CD4-positive, alpha-beta T cell treated with Interleukin-6 for 4 hours (primary cell): ENCODE measurements around the gene TMEM184B.
A peak's percentile ranks its signal among the peaks of the same experiment; 100 is the strongest.

Experiments
- DNase-seq: peaks from one replicate; pipeline ENCODE4 v3.0.0-alpha.2; 2020; ENCODE audit warnings: mixed read lengths

The TMEM184B gene

GRCh38 chr22:38271927-38272372 is 860 bp downstream of the TMEM184B start:
- DNase-seq, result no peak

- no peak for DNase-seq
Observed at GRCh38 chr22:38271101-38271500, 1.7 kb downstream of the TMEM184B start.

- DNase-seq, result no peak
Observed at GRCh38 chr22:38270091-38270992, 2.5 kb downstream of the TMEM184B start.

GRCh38 chr22:38269466-38269865 is 3.3 kb downstream of the TMEM184B start:
- DNase-seq, result no peak

GRCh38 chr22:38267086-38267485 is 5.7 kb downstream of the TMEM184B start:
- peak; percentile 58 for DNase-seq

- DNase-seq, result no peak
Observed at GRCh38 chr22:38266120-38266519, 6.7 kb downstream of the TMEM184B start.

DNA sequence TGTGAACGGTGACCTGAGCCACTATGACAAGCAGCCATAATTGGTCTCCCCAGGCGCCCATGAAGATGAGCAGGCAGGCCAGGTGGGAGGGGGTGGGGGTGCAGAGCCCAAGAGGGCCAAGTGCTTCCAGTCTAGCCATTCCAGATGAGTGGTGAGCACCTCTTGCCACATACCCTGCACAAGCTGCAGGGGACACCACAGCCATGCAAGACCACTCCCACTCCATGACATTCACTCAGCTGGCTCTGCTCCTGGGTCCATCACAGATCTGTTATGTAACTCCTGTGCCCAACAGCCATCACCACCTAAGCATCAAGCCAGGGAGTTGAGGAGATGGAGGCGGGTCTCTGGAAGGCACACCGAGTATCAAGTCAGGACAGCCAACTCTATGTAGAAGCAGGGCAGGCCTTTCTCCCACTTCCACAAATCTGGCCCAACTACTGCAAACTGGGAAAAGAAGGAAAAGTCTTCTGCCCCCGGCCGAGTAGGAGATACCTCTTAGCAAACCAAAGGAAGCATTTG is 8.4 kb downstream of the TMEM184B start:
- no peak for DNase-seq

DNA sequence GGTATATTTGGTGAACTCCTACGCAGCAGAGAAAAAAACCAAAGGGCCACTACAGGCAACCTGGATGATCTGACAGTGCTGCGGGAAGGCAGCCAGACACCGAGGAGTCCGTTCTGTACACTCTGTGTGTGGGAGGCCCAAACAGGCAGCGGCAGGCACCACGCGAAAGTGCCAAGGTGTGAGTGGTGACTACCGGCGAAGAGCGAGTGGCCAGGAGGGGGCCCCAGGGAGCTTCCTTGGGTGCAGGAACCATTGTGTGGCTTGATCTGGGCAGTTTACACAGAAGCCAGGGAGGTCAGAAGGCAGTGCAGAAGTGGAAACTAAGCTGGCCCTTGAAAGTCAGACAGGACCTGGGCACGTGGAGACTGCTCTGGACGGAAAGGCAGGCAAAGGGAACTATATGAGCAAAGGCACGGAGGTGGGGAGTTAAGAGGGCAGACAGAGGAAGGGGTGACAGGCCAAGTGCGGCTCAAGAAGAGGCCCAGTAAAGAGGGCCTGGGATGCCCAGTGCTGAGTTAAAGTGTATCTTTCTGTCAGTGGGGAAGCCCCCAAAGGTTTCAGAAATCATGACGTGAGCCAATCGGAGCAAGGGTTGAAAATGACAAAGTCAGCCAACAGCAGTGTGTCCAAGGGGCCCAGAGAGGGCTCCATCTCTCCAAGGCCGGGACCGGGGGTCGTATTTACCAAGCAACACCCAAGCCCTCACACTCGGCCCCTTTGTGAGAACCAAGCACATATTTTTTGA is 10.6 kb downstream of the TMEM184B start:
- DNase-seq, result peak; percentile 49

- DNase-seq, result no peak
Observed at GRCh38 chr22:38260761-38261681, 11.8 kb downstream of the TMEM184B start.

DNA sequence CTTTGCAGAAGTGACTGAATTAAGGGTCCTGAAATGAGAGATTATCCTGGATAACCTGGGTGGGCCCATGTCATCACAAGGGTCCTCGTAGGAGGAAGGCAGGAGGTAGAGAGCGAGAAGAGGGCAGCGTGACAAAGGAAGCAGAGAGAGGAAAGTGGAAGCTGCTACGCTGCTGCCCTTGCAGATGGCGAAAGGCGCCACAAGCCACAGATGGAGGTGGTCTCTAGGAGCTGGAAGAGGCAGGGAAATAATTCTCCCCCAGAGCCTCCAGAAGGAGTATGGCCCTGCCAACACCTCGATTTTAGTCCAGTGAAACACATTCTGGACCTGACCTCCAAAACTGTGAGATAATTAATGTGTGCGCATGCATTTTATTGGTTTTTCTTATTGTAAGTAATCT is 13.4 kb downstream of the TMEM184B start:
- no peak for DNase-seq

GRCh38 chr22:38258895-38259294 is 13.9 kb downstream of the TMEM184B start:
- DNase-seq, result no peak

DNA sequence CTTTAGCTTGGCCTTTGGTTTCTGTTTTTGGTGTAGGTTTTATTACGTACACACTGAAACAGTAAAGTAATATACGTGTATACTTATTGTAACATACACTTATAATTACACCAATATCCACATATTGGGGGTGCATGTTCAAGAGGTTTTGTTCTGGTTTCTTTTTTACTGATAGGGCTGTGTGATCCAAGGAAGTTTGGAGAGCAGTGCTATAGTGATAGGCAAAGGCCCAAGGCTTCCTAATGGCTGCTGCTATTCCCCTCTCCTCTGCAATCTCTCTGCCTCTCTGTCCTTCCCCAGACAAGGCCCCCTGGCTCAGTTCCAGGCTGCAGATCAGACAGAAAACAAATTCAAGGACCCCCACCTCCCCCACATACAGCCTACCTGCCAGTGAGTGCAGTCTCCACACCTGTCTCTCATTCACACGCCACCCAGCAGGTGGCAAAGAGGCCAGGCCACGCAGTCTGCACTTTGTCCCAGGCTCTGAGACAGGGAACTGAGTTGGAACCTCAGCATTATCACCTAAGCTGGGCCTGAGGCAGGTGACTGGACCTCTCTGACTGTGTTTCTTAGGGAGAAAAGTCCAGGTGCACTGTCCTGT is 15.1 kb downstream of the TMEM184B start:
- DNase-seq, result no peak

- no peak for DNase-seq
Observed at GRCh38 chr22:38257181-38257580, 15.6 kb downstream of the TMEM184B start.

DNA sequence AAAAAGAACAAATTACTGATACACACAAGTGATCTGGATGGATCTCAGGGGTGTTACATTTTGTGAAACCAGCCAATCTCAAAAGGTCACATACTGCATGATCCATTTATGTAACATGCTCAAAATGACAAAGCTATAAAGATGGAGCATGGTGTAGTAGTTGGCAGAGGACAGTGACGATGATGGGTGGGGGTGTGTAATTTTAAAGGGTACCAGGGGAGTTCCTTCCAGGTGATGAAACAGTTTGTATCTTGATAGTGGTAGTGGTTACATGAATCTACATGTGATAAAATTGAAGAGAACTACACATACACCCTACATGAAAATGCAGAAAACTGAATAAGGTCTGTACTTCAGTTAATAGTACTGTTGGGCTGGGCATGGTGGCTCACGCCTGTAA is 17.1 kb downstream of the TMEM184B start:
- no peak for DNase-seq

DNA sequence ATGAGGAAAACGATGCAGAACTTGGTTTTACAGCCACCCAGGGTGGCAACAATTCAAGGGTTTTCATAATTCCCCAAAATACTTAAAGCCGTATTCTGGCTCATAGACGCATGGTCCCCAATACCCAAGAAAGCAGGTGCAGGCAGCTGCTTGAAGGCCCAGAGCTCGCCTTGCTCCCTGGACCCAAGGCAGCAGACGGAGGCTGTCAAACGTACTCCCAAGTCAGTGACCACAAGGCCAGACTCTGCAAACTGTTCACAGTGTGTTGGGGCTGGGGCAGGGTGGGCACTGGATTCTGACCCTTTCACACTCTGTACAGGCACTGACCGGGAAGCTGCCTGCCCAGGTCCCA is 21.5 kb downstream of the TMEM184B start:
- no peak for DNase-seq

DNA sequence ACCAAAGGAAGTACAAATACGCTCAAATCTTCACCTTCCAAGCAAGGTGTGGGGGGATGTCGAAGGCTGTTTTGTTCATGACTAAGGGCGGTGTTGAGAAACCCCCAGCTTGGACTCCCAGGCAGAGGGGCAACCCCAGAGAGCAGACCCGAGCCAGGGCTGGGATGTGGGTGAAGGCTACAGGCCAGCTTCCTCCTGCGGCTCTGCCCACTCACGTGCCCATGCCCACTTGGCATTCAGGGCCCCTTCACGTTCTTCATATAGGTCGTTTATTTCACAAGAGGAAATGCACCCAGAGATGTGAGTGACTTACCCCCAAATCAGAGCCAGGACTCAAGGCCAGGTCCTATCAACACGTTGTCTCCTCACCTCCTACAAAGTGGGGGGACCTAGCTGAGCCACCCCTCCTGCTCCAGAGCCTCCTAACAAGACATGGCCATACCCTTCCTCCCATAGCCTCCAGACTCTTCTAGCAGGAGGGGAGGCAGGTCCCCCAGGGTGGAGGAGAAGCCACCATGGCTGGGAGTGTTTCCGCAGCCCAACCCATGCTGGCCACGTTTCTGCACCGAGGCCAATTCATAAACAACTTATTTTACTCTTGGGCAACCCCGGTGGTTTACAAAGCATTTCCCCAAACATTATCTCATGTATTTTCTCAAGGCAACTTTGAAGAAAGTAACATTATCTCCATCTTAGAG is 22.0 kb downstream of the TMEM184B start:
- no peak for DNase-seq

DNA sequence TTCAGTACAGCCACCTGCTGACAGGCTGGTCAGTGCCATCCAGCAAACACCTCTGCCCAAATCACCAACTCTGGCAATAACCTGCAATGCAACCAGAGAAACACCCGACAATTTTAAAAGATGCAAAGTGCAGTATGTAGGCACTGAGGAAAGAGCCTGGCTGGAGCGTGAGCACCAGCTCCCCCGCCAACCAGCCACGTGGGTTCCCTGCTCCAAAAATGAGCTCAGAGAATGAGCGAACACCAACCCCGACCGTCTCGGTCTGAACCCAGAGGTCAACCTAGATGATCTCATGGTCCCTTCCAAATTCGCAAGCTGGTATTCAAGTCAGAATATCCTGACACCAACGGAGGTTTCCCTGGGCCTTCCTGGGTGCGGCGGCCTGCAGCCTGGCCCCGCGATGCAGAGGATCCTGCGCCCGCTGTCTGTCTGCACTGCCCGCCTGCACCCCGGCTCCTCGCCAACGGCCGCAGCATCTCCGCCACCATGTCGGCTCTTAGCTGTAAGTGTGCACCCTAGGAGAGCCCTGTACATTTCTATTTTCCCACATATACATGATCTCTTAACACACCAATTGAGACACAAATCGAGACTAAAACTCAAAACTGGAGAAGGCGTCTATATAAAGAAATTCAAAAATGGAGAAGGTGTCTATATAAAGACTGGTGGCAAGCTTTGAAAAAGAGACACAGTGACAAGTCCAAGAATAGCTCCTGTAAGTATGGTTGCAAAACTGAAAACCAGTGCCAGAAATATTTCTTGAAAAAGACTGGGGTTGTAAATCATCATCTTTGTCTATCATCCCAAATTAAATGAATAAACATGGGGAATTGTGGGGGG is 22.8 kb downstream of the TMEM184B start:
- no peak for DNase-seq

DNA sequence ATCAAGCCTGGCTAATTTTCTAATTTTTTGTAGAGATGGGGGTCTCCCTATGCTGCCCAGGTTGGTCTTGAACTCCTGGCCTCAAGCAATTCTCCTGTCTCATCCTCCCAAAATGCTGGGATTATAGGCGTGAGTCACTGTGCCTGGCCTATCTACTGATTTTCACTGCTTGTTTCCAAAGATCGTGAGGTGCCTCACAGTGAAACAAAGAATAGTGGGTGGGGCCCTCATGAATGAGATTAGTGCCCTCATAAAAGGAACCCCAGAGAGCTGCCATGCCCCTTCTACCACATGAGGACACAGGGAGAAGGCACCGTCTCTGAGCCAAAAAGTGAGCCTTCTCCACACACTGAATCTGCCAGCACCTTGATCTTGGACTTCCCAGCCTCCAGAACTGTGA is 23.5 kb downstream of the TMEM184B start:
- no peak for DNase-seq

DNA sequence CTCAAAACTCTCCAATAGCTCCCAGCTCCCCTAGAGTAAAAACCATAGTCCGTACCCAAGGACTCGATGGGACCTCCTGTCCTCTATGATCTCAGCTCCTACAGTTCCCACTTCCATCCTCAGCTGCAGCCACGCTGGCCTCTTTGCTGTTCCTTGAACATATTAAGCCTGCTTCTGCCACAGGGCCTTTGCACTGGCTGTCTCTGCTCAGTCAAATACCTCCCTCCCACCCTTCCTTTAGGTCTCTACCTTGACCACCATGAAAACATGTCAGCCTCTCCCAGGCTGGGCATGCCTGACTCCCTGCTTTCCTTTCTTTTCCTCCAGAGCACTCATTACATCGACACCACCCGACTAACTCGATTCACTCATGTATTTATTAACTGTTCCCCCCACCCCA is 24.5 kb downstream of the TMEM184B start:
- DNase-seq, result no peak

GRCh38 chr22:38247713-38248112 is 25.1 kb downstream of the TMEM184B start:
- no peak for DNase-seq

- no peak for DNase-seq
Observed at GRCh38 chr22:38246692-38247091, 26.1 kb downstream of the TMEM184B start.
